HG03135 (cell line): ENCODE measurements around the gene MAMSTR.
A peak's percentile ranks its signal among the peaks of the same experiment; 100 is the strongest.
"Not testable (repeated sequence)": the region's sequence is repeated elsewhere in the genome, so short reads cannot be mapped to it uniquely, and the experiment has no call there.

ENCODE experiments used
- ATAC-seq: cut with Tn5 transposase; IDR thresholded peaks from one replicate; pipeline ENCODE4 v1.9.1; 2021; ENCODE audit warnings: mild to moderate bottlenecking, moderate library complexity; ENCODE audit not compliant: unreplicated experiment

Gene MAMSTR

GRCh38 chr19:48720251-48720612, 707 bp upstream of the MAMSTR start:
- no peak for ATAC-seq

GRCh38 chr19:48718711-48719231, 754 bp downstream of the MAMSTR start:
- ATAC-seq: no peak

GRCh38 chr19:48718106-48718505, 1.4 kb downstream of the MAMSTR start:
- ATAC-seq: not testable (repeated sequence)

DNA sequence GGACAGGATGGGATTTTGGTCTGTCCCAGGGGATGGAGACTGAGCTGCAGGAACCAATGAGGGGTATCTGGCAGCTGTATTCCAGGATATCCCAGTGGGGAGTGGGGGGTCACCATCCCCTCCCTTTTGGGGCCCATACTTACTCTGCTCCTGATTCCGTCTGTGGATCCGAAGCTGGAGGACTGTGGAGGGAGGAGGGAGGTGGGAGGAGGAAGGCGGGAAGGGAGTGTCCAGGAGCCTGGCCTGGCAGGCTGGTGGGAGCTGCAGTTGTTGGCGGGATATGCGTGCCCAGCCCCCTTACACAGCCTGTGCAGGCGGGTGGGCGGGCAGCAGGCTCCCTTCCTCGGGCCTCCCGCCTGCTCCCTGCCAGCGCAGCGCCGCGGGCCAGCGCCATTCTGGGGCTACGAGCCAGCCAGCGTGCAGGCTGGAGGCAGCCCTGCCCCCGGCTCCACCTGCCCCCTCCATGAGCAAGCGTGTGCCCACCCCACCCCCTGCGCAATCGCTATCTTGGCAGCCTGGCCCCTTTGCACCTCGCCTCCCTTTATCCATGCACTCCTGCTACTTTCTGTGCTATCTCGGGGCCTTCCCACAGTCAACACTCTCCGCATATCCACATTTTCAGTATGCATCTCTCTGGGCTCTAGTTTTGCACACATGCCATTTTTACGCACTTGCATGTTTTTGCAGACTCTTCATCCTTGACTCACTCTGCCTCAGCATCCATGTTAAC, 2.8 kb downstream of the MAMSTR start:
- no peak for ATAC-seq

- ATAC-seq: no peak
These were observed 3.8 kb downstream of the MAMSTR start for GRCh38 chr19:48715681-48716171.

GRCh38 chr19:48714759-48715675, 4.5 kb downstream of the MAMSTR start:
- no peak for ATAC-seq

- peak; percentile 86 for ATAC-seq
These were observed 5.4 kb downstream of the MAMSTR start for GRCh38 chr19:48713864-48714755.

DNA sequence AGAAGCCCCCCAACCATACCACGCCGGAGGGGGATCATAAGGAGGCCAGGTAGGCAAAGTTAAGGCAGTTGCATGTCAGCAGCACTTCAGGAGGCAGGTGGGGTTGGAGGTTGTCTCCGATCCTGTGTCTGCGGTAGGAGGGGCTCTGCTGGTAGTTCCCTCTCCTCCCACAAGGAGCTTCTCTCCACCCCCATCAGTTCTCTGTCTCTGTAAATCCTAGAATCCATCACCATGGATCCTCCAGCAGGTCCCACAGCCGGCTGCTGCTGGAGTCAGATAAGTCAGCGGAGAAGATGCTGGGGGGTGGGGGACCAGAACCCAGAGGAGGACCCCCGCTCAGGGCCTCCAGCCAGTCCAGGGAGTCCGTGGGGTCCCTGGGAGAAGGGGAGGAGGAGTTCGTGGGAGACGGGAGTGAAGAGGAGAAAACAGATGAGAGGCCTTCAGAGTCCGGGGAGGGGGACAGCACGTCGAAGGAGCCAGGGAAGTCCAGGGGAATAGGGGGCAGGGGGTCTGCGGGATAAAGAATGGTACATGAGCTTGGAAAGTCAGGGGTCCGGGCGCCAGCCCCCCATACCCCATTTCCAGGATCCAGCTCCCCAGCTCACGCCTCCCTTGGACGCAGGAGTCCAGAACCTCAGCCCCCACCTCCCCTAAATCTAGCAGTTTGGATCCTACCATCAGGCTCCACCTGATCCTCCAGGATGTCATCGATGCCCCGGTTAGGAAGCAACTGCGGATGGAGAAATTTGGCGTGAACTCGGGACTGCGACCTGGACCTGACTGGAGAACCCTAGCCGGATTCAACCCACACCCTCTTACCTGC, 6.3 kb downstream of the MAMSTR start:
- ATAC-seq: no peak

DNA sequence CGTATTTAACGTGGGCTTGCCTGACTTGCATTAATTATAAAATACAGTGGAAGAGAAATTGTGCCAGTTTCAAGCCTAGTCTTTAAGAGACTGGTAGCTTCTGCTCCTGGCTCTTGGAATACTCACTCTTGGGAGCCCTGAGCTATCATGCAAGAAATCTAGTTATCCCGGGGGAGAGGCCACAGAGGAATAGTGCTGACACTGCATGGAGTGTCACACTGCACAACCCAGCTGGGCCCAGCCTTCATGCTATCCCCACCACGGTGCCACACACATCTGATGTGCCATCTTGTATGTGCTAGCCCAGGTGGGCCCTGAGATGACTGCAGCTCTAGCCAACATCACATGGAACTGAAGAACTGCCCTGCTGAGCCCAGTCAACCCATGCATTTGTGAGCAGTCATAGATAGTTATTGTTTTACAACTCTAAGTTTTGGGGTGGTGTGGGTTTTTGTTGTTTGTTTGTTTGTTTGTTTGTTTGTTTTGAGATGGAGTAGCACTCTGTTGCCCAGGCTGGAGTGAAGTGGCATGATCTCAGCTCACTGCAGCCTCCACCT, 8.3 kb downstream of the MAMSTR start:
- ATAC-seq: no peak

- no peak for ATAC-seq
These were observed 11.1 kb downstream of the MAMSTR start for GRCh38 chr19:48708471-48708870.

DNA sequence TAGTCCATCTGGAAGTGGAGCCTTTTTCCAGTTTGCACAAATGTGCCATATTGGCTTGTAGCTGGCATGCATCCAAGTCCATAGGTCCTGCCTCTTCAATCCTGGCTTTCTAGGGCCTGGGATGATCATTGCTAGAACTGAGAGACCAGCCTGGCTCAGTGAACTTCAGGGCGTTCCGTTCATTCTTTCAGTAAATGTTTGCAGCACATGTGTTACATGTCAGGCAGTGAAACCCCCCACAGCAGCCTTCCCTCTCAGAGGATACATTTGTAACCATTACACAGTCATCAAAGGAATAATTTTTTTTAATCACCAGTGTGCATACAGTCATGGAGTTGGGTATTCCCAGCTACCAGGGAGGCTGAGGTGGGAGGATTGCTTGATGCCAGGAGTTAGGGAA, 14.1 kb downstream of the MAMSTR start:
- no peak for ATAC-seq

- ATAC-seq: no peak
These were observed 16.2 kb downstream of the MAMSTR start for GRCh38 chr19:48703316-48703715.

- no peak for ATAC-seq
These were observed 16.8 kb downstream of the MAMSTR start for GRCh38 chr19:48702701-48703100.

DNA sequence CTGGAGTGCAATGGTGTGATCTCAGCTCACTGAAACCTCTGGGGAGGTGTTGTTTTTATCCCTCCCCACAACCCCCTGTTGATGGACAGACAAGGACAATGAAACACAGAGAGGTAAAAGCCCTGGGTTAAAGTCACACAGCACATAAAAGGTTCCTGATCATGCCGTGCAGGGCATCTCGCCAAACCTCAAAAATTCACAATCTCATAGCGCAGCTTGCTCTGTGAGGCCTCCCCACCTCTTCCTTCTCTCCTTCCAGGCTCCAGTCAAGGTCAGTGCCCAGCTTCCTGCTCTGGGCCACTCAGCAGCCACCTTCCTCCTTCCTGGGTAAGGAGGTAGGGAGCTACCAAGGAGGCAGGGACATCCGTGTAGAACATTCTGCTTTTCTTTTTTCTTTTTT, 21.5 kb downstream of the MAMSTR start:
- ATAC-seq: no peak

GRCh38 chr19:48696353-48697010, 23.0 kb downstream of the MAMSTR start:
- ATAC-seq: no peak

GRCh38 chr19:48695743-48696352, 23.7 kb downstream of the MAMSTR start, which contains the start of gene FUT2:
FUT2 (plus strand) TSS chr19:48695971; CDS start chr19:48702957, 6,986 bp downstream.
- ATAC-seq: no peak

DNA sequence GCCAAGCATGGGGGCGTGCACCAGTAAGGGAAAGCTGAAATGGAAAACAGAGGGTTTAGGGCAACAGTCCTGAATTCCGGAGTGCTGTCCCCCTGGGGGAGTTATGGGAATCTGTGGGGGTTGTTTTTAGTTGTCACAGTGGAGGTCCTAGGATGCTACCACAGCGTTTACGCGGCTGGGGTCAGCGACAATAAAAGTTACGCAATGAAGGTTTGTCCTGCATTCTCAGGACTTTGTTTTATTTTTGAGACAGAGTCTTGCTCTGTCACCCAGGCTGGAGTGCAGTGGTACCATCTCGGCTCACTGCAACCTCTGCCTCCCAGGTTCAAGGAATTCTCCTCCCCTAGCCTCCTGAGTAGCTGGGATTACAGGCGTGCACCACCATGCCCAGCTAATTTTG, 25.9 kb downstream of the MAMSTR start:
- ATAC-seq: not testable (repeated sequence)

GRCh38 chr19:48689449-48689848, 30.1 kb downstream of the MAMSTR start:
- no peak for ATAC-seq
